GM12892 (cell line): ENCODE results near the gene LAMB3.

ENCODE experiments used
- POLR2A ChIP-seq: IDR thresholded peaks from 2 replicates; pipeline ENCODE4 v1.6.1; 2011; ENCODE audit warnings: low read depth, low read length, control low read depth
- TAF1 ChIP-seq: IDR thresholded peaks from 2 replicates; pipeline ENCODE4 v1.6.1; 2011; ENCODE audit warnings: low read depth, mild to moderate bottlenecking, control low read depth, low read length, borderline replicate concordance

DNA sequence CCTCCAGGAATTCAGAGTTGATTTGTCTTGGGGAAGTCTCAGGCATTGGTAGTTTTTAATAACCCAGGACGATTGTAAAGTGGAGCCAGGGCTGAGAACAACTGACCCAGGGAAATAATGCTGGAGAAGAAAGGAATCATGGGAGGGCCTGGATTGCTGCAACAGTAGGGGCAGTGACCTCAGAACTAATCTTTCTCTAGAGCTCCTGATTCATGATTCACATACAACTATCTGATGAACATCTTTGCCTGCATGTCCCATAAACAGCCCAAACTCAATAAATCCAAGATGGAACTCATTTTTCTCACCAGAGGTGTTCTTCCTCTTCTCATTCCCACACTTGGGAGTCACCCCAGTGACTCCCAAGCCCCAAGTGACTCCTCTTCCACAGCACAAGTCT lies 14.9 kb upstream of the LAMB3 start:
- TF ChIP-seq POLR2A (no peak), TAF1 (no peak)
